ENCODE results near the gene RNF121.

RNF121 gene

DNA sequence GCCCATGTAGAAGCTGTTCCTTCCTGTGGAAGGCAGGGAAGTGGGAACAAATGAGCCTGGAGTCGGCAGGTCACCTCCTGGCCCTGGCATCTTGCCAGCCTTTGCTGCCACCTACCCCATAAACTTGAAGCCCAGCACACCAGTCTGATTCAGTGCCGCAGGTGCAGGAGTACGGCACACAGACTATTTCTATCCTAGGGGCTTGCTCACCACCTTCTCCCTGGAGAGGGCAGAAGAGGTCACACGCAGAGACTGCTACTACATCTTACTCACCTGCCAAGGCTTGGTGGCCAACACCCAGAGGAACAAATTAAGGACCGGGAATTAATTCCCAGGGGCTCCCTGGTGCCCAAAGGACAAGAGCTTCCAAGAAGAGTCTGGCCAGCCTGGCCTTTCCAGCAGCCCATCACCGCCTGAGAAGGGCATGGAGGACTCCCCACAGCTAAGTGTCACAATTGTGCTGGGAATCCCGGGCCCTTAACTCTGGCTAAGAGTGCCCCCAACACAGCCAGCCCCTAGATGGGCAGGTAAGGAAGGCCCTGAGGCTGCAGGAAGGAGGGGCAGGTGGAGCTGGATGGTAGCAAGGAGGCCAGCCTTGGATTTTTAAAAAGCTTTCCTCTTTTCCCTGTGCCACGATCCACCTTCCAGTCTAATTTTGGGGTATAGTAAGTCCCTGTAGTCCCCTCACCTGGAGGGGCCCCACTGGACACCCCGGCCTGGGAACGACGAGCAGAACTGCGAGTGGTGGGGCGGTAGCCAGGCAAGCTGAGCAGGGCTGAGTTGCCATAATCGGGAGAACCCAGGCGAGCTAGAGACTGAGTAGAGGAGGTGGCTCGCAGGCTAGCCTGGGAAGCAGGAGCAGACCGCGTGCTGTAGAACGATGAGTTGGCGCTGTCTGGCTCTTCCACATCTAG is 76.8 kb downstream of the RNF121 start:
- DNase-seq (ENCODE audit: low read depth in 1 of 2, low spot score in 1 of 2) = no peak

DNA sequence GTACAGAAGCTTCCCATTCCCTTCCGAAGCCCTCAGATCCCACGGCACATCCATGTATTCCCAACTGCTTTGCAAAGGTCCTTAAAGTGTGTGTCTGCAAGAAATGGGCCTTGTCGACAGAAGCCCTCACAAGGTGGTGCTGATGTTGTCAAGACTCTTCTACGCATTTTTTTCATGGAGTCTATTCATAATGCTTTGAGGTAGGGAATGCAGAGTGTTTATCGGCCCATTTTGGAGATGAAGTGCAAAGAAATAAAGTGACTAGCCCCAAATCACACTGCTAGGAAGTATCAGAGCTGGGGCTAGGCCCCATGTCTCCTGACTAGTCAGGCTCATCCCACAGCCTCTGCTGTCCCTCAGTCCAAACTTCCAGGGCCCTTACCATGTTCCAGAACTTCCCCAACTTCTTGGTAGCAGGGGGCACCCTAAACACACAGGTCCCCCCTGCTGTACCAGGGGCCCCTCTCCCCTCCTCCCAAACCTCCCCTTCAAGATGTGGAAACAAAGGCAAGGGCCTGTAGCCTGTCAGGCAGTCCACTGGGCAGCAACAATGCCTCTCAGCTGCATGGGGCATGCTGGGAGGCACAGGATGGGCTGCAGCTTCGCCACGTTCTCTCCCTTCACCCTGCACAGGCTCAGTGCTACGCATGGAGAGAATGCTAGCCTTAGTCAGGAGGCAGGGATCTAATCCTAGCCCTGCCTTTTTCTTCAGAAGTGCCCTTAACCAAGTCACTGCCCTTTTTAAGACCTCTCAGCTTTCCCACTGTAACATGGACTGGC is 77.7 kb downstream of the RNF121 start:
- DNase-seq (ENCODE audit: low read depth in 1 of 2, low spot score in 1 of 2) = no peak

DNA sequence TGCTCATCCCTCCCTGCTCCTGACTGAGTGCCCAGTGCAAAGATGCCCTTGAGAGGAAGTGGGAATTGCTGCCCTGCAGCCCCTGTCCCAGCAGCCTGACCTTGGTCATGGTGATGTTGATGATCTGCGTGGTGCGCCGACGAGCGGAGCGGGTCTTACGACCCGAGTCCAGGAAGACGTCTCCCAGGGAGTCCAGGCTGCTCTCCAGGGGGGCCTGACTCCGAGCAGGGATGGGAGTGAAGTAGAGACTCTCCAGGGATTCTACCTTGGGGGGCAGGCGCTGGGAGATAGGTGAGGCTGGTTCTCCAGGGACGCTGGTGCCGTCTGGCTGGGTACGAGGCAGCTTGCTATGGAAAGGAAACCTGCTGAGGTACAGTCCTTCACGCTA is 78.2 kb downstream of the RNF121 start:
- no peak for DNase-seq (ENCODE audit: low read depth in 1 of 2, low spot score in 1 of 2)

DNA sequence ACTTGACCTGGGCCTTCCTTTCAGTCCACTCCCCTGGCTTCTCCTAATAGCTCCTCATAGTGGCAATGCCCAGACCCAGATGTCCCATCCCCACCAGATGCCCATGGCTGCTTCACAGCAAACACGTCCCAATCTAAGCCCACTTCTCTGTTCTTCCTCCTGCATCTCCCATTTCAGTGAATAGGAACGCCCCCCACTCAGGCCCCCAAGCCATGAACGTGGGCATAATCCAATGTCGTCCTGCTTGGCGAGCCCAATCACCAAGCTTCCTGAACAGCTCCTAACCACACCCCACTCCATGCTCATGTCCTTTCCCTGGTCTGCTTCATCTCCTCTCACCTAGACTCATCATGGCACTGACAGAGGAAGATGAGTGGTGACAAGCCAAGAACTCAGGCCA is 78.7 kb downstream of the RNF121 start:
- no peak for DNase-seq (ENCODE audit: low read depth in 1 of 2, low spot score in 1 of 2)

DNA sequence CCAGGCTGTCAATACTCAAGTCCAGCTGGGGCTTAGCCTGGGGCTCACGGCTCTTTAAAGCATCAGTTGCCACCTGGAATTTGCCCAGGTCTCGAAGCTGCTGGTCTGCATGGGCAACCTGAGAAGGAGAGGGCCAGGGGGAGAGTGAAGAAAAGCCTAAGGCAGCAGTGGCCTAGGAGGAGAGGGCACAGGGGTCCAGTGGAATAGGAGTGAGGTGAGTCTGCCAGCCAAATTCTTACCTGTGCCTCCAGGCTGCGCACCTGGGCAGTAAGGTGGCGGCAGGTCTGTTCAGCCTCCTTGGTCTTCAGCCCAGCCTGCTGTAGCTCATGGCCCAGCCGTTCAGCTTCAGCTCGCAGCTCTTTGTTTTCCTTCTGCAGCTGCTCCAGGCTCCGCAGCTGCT is 79.9 kb downstream of the RNF121 start:
- no peak for DNase-seq (ENCODE audit: low read depth in 1 of 2, low spot score in 1 of 2)

DNA sequence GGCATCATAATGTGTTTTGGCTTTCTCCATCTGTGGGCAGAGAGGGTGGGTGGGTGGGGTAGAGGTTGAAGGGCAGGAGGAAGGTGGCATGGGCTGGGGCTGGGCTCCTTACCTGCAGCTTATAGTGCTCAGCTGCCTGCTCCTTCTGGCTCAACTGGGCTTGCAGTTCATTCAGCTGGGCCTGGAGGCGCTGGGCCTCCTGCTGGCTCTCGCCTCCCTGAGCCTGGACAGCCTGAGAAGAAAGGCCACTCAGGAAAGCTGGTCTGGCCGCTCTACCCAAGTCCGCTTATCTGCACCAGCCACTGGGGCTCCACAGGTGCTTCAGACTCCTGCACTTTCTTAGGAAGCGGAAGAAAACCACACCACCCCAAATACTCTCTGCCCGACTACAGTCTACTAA is 80.3 kb downstream of the RNF121 start:
- no peak for DNase-seq (ENCODE audit: low read depth in 1 of 2, low spot score in 1 of 2)

DNA sequence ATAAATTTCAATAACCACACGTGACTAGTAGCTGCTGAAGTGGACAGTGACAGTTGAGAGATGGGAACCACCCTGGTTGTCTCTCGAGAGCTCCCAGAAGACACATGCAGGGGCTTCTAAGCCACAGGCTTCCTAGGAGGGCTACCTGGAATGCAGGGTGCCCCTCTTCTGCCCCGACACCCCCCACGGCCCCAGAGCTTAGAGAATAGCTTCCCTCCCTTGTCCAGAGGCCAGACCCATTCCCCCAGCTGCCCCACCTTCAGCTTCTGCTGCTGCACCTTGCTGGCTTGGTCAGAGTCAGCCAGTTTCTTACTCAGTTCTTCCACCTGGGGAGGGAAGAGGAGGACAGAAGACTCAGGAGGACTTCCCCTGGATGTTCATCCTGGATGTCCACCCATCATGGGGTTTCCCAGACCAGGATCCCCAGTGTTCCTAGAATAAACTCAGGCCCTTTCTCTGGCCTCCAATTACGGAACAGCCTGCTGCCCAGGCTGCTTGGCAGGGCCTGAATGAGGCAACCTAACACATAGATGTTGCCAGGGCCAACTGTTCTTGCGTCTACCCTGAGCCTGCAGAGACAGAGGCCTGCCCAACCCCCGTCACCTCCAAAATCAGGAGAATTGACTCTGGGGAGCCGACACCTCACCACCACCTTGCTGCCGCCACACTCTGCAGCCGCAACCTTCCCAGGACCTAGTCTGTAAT is 81.8 kb downstream of the RNF121 start:
- no peak for DNase-seq (ENCODE audit: low read depth in 1 of 2, low spot score in 1 of 2)

DNA sequence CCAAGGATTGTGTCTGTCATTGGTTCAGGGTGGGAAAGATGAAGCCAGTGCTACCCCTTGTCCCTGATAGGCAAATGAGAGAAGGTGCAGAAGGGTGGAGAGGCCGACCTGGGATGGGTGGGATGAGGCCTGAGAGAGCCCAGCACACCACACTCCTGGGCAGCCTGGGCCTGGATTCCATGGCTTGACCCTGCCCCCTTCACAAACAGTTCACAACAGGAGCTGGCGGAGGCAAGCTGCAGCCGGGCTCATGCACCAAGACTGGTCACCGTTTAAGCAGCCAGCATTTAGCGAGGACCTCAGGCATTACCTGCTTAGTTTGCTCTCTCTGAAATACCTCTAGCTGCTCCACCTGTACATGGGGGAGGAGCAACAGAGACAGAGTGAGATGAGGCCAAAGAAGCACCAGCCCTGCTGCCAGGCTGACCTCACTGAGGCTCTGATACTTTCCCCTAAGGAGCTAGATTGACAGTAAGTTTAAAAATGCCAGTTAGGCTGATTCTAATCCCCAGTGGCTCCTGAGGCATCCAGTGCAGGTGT is 83.3 kb downstream of the RNF121 start:
- DNase-seq (ENCODE audit: low read depth in 1 of 2, low spot score in 1 of 2) = no peak

DNA sequence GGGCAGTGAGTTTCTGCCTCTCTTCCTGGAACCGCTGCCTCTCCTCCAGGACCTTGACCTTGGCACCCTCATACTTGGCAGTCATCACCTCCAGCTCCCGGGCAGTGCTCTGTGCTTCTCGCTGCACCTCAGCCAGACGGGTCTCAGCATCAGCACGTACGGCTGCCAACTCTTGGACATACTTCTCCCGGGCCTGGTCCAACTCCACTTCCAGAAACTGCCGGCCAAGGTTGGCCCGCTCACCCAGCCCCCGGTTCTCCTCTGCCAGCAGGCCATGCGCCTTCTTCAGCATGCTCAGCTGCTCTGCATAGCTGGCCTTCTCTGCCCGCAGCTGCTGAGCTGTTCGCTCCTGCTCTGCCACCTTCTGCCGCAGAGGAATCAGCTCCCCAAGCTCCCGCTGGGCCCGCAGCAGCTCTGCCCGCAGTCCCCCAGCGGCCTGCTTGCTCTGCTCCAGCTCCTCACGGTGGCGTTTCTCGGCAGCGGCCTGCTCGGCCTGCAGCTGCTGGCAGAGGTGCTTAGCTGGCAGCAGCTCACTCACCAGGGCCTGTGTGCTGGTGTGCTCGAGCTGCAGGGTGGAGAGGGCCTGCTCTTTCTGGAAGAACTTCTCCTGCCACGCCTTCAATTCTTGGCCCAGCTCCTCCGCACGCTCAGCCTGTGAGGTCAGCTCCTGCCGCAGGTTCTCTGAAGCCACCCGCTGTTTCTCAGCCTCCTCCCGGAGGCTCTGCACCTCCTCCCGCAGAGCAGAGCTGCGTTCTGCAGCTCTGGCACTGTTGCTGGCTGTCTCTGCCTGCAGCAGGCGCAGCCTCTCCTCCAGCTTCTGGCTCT is 84.3 kb downstream of the RNF121 start:
- DNase-seq (ENCODE audit: low read depth in 1 of 2, low spot score in 1 of 2) = no peak

DNA sequence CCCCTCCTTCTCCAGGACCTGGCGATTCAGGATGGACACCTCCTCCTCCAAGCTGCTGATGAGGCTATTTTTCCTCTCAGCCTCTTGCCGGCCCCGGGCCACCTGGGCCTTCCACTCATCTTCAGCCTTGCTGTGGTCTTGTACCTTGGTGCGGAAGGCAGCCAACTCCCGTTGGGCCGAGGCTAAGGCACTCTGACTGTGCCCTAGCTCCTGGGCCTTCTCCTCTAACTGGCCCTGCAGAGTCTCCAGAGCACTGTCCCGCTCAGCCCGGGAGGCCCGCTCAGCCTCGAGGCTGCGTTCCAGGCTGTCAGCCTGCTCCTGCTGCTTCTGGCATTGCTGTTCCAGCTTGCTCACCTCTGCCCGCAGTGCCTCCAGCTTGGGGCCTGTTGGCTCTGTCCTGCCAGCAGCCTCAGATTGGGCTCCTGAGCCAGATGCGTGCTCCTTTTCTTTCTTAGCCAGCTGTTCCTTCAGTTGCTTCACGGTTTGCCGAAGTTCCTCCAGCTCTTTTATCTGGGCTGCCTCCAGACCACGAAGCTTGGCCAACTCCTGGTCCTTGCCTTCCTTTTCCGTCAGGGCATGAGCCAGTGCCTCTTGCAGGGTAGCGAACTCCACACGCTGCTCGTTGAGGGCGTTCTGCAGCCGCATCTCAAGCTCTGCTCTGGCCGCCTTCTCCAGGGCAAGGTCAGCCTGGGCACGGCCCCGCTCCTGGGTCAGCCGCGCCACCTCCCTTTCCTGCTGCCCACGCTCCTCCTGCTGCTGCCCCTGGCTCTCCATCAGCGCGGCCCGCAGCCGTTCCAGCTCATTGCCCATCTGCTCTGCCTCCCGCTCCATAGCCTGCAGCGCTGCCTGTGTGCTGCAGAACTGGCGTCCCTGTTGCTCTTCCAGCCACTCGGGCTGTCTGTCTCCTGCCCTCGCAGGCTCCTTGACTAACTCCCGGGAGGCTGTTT is 85.2 kb downstream of the RNF121 start:
- no peak for DNase-seq (ENCODE audit: low read depth in 1 of 2, low spot score in 1 of 2)

DNA sequence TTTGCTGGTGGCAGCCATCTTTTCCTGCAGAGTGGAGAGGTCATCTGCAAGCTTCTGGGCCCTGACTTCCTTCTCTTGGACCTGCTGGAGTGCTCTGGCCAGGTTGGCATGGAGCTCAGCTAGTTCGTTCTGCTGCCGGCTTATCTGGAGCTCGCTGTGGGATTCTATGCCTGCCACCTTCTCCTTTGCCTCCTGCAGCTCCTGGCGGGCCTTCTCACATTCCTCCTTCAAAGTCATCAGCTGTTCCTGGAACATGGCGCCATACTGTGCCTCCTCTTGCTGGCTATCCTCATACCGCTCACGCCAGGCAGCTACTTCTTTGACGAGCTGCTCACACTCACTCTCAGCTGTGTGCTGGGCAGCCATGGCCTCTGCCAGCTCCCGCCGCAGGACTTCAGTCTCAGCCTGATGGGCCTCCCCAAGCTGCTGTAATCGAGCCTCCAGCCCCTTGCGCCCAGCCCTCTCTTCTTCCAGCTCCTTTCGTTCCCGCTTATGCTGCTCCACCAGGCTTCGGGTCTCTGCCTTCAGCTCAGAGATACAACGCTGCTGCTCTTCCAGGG is 86.0 kb downstream of the RNF121 start:
- no peak for DNase-seq (ENCODE audit: low read depth in 1 of 2, low spot score in 1 of 2)

DNA sequence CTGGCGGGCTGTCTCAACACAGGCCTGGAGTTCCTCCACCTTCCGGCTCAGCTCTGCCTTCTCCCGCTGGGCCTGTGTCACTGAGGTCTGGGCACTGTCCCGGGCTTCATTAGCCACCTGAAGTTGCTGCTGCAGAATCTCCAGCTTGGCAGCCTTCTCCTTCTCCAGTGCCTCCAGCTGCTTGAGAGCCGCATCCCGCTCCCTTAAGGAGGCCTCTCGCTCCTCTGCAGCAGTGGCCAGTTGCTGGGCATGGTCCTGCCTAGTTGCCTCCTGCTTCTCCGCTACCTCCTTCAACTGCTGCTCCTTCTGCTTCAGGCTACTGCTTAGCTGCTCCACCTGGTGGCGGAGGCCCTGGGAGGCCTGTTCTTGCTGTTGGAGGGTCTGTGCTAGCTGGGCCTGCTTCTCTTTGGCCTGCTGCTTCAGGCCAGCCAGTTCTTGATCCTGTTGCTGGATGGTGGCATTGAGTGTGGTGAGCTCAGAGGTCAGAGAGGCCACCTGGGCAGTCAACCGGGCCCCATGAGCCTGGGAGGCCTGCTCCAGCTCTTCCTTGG is 86.7 kb downstream of the RNF121 start:
- no peak for DNase-seq (ENCODE audit: low read depth in 1 of 2, low spot score in 1 of 2)

DNA sequence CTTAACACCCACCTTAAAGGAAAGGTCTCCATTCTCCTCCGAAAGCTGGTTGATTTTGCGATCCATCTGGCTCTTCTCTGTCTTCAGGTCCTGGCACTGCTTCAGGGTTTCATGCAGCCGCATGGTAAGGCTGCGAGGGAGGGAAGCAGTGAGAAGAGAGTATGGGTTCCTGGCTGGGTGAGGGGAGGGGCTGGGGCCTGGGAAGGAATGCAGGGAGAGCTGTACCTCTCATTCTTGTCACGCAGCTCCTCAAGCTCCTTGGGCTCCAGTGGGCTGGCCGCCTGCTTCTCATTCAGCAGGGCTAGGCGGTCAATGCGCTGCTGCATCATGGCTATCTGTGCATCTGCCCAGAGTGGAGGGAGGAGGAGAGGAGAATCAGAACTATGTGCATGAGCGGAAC is 89.3 kb downstream of the RNF121 start:
- DNase-seq (ENCODE audit: low read depth in 1 of 2, low spot score in 1 of 2) = no peak

DNA sequence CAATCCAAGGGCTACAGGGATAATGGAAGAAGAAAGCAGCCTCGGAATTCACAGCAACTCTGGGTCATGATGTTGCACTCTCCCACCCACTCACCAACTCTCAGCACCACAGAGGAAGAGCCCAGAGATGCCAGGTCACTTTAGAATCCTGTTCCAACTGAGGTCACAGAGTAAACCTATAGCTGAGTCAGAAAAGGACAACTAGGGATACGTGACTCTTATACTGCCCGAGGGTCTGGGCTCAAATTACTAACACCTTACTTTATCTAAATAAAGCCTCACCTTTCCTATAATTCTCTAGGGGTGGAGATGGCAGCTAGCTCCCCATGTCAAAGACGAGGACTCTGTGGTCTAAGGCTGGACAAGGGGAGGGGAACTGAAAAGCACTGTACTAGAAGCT is 94.5 kb downstream of the RNF121 start:
- DNase-seq (ENCODE audit: low read depth in 1 of 2, low spot score in 1 of 2) = no peak

DNA sequence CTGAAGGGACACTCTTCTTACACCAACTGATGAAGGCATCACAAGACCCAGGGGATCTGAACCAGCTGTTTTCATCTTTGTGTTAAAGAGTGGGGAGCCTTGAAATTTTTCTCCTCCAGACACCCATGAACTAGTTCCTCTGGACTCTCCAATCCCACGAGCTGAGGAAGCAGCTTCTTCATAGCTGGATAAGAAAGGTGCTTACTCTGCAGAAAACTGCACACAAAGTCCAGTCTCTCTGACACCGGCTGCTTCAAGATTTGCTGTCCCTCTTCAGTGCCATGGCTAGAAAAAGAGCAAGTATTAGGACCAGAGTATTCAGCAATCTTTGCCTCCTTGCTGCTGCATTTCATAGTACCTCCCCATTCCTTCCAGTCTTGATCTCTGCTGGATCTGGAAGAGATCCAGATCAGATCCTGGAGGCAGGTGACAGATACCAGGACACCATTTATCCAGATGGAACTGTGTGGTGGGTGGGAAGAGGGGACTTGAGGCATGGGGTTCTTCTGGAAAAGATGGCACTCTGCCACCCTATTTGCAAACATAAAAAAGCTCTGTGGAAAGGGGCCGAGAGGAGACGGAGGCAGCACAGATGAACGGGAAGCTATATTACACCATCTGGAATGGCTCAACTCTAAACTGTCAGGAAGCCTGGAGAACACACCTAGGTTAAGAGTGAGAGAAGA is 95.4 kb downstream of the RNF121 start:
- no peak for DNase-seq (ENCODE audit: low read depth in 1 of 2, low spot score in 1 of 2)

DNA sequence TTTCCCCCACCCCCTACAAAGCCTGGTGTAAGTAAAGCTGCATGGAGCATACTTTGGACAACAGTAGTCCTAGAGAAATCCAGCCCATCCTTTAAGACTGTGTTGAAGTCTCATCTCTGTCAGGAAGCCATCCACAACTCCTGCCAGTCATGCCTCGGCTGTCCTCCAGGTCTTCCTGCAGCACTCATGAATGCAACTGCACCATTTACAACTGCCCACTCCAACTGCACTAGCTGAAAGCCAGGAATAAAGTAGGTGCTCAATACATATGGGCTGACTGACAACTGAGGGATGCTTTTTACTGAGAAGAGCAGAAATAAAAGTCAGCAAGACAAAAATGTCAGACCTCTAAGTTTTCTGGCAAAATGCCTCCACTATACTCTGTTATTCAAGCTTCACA is 97.2 kb downstream of the RNF121 start:
- no peak for DNase-seq (ENCODE audit: low read depth in 1 of 2, low spot score in 1 of 2)

DNA sequence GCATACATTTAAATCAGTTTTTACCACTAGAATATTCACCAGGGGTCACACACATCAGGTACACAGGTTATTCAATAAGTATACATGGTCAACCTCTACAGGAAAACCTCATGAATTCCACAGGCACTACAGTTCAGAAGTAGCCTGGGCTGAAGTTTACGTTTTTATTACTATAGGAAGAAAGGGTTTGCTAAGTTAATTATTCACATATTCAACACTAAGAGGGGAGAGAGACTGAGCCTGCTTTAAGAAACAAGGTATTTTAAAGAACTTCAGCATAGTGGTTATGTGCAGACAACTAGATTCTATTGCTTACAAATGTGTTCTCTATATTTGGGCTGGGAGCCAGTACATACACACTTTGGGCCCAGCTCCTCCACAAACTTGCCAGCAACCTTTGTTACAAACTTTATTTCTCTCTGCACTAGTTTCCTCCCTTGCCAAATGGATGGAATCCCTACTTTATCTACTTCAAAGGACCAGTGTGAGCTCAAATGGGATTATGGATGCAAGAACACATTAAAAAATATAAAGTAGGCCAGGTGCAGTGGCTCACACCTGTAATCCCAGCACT is 101.7 kb downstream of the RNF121 start:
- DNase-seq (ENCODE audit: low read depth in 1 of 2, low spot score in 1 of 2) = no peak

DNA sequence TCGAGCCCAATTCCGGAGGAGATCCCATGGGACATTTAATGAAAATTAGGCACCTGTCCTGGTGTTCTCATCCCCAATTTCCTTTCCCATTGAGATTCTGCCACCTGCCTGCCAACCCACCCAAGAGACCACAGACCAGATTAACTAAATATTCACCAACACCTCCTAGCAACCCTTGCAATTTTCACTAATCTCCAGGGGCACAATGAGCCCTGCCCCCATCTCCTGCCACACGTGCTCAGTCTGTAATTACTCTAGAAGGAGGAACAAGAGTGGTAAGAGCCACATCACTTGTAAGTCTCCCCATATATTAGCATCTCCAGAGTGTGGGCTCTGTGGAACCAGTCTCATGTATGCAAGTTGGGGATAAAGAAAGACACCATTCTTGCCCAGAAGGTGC is 107.8 kb downstream of the RNF121 start:
- no peak for DNase-seq (ENCODE audit: low read depth in 1 of 2, low spot score in 1 of 2)

All from stimulated activated CD4-positive, alpha-beta T cell treated with anti-CD3 and anti-CD28 coated beads, Interleukin-15, amount 100 ng/mL, for 1 hour (primary cell).